GM23248 (cell line): ENCODE data around the gene MN1.

ENCODE experiments used
- EZH2 ChIP-seq: fragments of 200-600 bp; sonication (generic); IDR thresholded peaks from 2 replicates; pipeline ENCODE4 v1.6.1; 2018; ENCODE audit warnings: antibody characterized with exemption, mild to moderate bottlenecking; ENCODE audit not compliant: insufficient read depth, poor library complexity, severe bottlenecking
- EZH2phosphoT487 ChIP-seq: fragments of 200-600 bp; sonication (generic); IDR thresholded peaks from 2 replicates; pipeline ENCODE4 v1.6.1; 2018; ENCODE audit warnings: antibody characterized with exemption, moderate library complexity, mild to moderate bottlenecking, low read depth; ENCODE audit not compliant: insufficient read depth

- no peak for TF ChIP-seq EZH2
- TF ChIP-seq EZH2phosphoT487 = no peak
Measured at GRCh38 chr22:27786965-27787364, 14.6 kb downstream of the MN1 start.
